A673 (cell line): ENCODE data around the gene SH2D6.

Experiments
- CTCF ChIP-seq: fragments of 300-800, 200-600 bp; sonication (generic); conservative IDR thresholded peaks from 2 replicates; pipeline ENCODE4 v1.5.1; 2017; ENCODE audit warnings: low read depth, mild to moderate bottlenecking, antibody characterized with exemption, low read length, moderate library complexity, mixed read lengths
- EZH2 ChIP-seq: fragments of 200-600 bp; sonication (generic); IDR thresholded peaks from 2 replicates; pipeline ENCODE4 v1.6.1; 2017; ENCODE audit warnings: borderline replicate concordance, low read depth, mild to moderate bottlenecking, mixed read lengths, antibody characterized with exemption, low read length; ENCODE audit not compliant: poor library complexity, severe bottlenecking

GRCh38 chr2:85427300-85427835 is 8.9 kb downstream of the SH2D6 start:
- TF ChIP-seq CTCF (no peak), EZH2 (no peak)
